Common myeloid progenitor, CD34-positive (primary cell): ENCODE measurements around the gene EVA1C.
"Not testable (repeated sequence)": the region's sequence is repeated elsewhere in the genome, so short reads cannot be mapped to it uniquely, and the experiment has no call there.

ENCODE experiments used
- CTCF ChIA-PET: fragments of 350-600 bp; sonication (Branson Sonifier 250); formaldehyde crosslinking; loops from one replicate; lab custom pipeline; 2021; ENCODE audit warnings: antibody characterized with exemption; lab: Charles Lee
- POLR2A ChIA-PET: fragments of 350-600 bp; sonication (Branson Sonifier 250); formaldehyde crosslinking; loops from one replicate; lab custom pipeline; 2021; ENCODE audit warnings: antibody characterized with exemption; lab: Charles Lee
- DNase-seq, 3 donors: peaks; one replicate each; pipeline versions ENCODE4 v3.0.0 to v3.0.0-alpha.2; 2013
- H3K27ac ChIP-seq, 2 experiments: 1 replicate in 1 of 2; 2 replicates in 1 of 2; pipeline ENCODE4 v1.7.0; 2013; ENCODE audit warnings: inconsistent platforms in 2 of 2, low read length in 2 of 2, mild to moderate bottlenecking in 2 of 2, low read depth in 1 of 2, moderate library complexity in 1 of 2; ENCODE audit not compliant: severe bottlenecking in 2 of 2, insufficient read depth in 1 of 2, poor library complexity in 1 of 2
- H3K27me3 ChIP-seq, 5 experiments: replicated peaks in 2 of 5; 1 replicate in 3 of 5; 2 replicates in 2 of 5; pipeline versions ENCODE4 v1.6.1 to v1.7.0; 2013; ENCODE audit warnings: low read length in 4 of 5, mild to moderate bottlenecking in 2 of 5, moderate library complexity in 2 of 5, inconsistent platforms in 1 of 5; ENCODE audit not compliant: insufficient read depth in 5 of 5, control insufficient read depth in 4 of 5
- H3K36me3 ChIP-seq, 4 experiments: 1 replicate in 2 of 4; 2 replicates in 2 of 4; pipeline versions ENCODE4 v1.6.1 to v1.7.0; 2013; ENCODE audit warnings: low read length in 3 of 4, control low read depth in 1 of 4, mild to moderate bottlenecking in 1 of 4; ENCODE audit not compliant: control insufficient read depth in 4 of 4, insufficient read depth in 4 of 4
- H3K4me1 ChIP-seq, 4 experiments: 1 replicate in 3 of 4; 2 replicates in 1 of 4; pipeline versions ENCODE4 v1.6.1 to v1.7.1; 2013; ENCODE audit warnings: low read length in 3 of 4, mild to moderate bottlenecking in 3 of 4, control low read depth in 1 of 4, inconsistent platforms in 1 of 4, moderate library complexity in 1 of 4; ENCODE audit not compliant: control insufficient read depth in 4 of 4, insufficient read depth in 4 of 4; ENCODE audit errors: control extremely low read depth in 1 of 4
- H3K4me3 ChIP-seq, 7 experiments: 1 replicate in 4 of 7; 2 replicates in 3 of 7; pipeline versions ENCODE4 v1.5.1 to v1.7.0; 2013; ENCODE audit warnings: mild to moderate bottlenecking in 7 of 7, low read length in 6 of 7, moderate library complexity in 6 of 7, inconsistent platforms in 2 of 7, low read depth in 2 of 7, control low read depth in 1 of 7; ENCODE audit not compliant: insufficient read depth in 4 of 7, control insufficient read depth in 1 of 7; ENCODE audit errors: extremely low read depth in 1 of 7
- H3K9me3 ChIP-seq, 5 experiments: 1 replicate in 4 of 5; 2 replicates in 1 of 5; pipeline versions ENCODE4 v1.6.1 to v1.7.1; 2013; ENCODE audit warnings: low read length in 4 of 5, mild to moderate bottlenecking in 2 of 5, inconsistent platforms in 1 of 5, low read depth in 1 of 5, moderate library complexity in 1 of 5; ENCODE audit not compliant: control insufficient read depth in 4 of 5, insufficient read depth in 2 of 5; ENCODE audit errors: control extremely low read depth in 1 of 5
- WGBS: methylation state at CpG from one replicate; pipeline ENCODE4 v1.1.5; 2013; ENCODE audit not compliant: insufficient coverage; 5-methylcytosine and 5-hydroxymethylcytosine counted together

Gene EVA1C

GRCh38 chr21:32368961-32369360 is 43.5 kb upstream of the EVA1C start:
- not testable (repeated sequence) for DNase-seq, H3K4me1 ChIP-seq, H3K4me3 ChIP-seq, H3K27ac ChIP-seq, H3K9me3 ChIP-seq, H3K27me3 ChIP-seq
- H3K36me3 ChIP-seq, result peaks cover 8 to 88% (median 61%) of the 10 kb centered on the region in 4 experiments
- POLR2A ChIA-PET, result interaction anchor here (0.6 kb wide), 1 partner anchor 32 kb away, joined by 3 read pairs; no protein-coding TSS in a partner anchor
- CTCF ChIA-PET, result interaction anchor here (1.0 kb wide), 1 partner anchor 10 kb away, joined by 3 read pairs; no protein-coding TSS in a partner anchor
- WGBS, result no CpG with 5 or more reads among the region's 1 CpG

GRCh38 chr21:32370998-32371766 is 41.3 kb upstream of the EVA1C start:
- Histone ChIP-seq H3K27me3 (no peaks in the 10 kb centered on the region), H3K4me1 (no peaks in the 10 kb centered on the region), H3K9me3 (no peaks in the 10 kb centered on the region), H3K27ac (no peak overlapping the region), H3K36me3 (peaks cover 5 to 85% (median 58%) of the 10 kb centered on the region in 4 experiments), H3K4me3 (no peak overlapping the region)
- CTCF ChIA-PET, result no interaction called here
- POLR2A ChIA-PET, result no interaction called here
- DNase-seq, result no peak
- 91% methylated on average over 4 of the region's 6 CpGs for WGBS

- Histone ChIP-seq H3K4me1 (no peaks in the 10 kb centered on the region), H3K36me3 (peaks cover 5 to 80% (median 55%) of the 10 kb centered on the region in 4 experiments), H3K4me3 (no peak overlapping the region), H3K27ac (no peak overlapping the region), H3K9me3 (no peaks in the 10 kb centered on the region), H3K27me3 (no peaks in the 10 kb centered on the region)
- no peak for DNase-seq
- POLR2A ChIA-PET, result no interaction called here
- CTCF ChIA-PET, result interaction anchor here (1.4 kb wide), 1 partner anchor 14 kb away, joined by 3 read pairs; no protein-coding TSS in a partner anchor
- WGBS, result 100% methylated on average over 4 of the region's 6 CpGs
Measured at GRCh38 chr21:32371913-32372314, 40.6 kb upstream of the EVA1C start.

DNA sequence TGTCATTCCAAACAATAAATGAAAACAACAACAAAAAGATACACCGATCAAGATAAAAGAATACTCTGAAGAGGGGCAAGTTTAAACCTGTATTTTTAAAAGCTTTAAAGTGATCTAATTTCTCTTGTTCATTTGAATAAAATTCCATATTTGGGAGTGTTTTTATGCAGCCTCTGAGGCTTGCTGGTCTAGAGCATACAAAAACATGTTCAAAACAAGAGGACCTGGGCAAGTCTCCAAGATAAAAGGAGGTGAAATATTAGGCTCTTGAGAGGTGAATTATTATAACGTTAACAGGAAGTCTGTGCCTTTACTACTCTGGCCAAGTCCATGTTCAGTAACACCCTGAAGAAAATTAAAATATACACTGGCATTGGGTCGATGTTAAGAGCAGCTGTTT is 39.8 kb upstream of the EVA1C start:
- ChIA-PET POLR2A (no interaction called here), CTCF (interaction anchor here (1.4 kb wide), 1 partner anchor 13 kb away, joined by 3 read pairs; no protein-coding TSS in a partner anchor)
- no peaks in the 10 kb centered on the region for H3K9me3 ChIP-seq
- H3K27ac ChIP-seq, result no peak overlapping the region
- DNase-seq, result no peak
- H3K4me3 ChIP-seq, result no peak overlapping the region
- H3K36me3 ChIP-seq, result peaks cover 3 to 80% (median 56%) of the 10 kb centered on the region in 4 experiments
- H3K27me3 ChIP-seq, result no peaks in the 10 kb centered on the region
- WGBS, result no CpG with 5 or more reads among the region's 3 CpGs
- no peaks in the 10 kb centered on the region for H3K4me1 ChIP-seq

DNA sequence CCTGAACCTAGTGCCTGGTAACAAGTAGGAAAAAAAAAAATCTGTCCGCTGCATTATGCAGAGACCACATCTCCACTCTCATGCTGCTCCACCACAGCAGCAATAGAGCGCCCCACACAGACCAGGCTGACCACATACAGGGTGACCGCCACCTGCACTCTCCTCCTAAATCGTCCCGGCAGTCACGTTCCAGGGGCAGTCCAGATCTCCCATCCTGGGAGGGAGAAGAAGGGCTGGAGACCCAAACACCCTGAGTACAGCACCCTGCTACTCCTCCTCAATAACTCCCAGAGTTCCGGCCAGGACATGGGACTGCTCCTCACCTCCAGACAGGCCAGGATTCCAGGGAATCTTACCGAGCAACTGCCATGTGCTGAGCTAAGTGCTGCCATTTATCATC is 35.0 kb upstream of the EVA1C start:
- DNase-seq, result no peak
- POLR2A ChIA-PET, result no interaction called here
- CTCF ChIA-PET, result no interaction called here
- H3K27me3 ChIP-seq, result no peaks in the 10 kb centered on the region
- no peaks in the 10 kb centered on the region for H3K4me1 ChIP-seq
- H3K4me3 ChIP-seq, result no peak overlapping the region
- no peaks in the 10 kb centered on the region for H3K9me3 ChIP-seq
- WGBS, result 97% methylated on average over 6 of the region's 8 CpGs
- H3K36me3 ChIP-seq, result peaks cover 8 to 79% (median 54%) of the 10 kb centered on the region in 4 experiments
- no peak overlapping the region for H3K27ac ChIP-seq

DNA sequence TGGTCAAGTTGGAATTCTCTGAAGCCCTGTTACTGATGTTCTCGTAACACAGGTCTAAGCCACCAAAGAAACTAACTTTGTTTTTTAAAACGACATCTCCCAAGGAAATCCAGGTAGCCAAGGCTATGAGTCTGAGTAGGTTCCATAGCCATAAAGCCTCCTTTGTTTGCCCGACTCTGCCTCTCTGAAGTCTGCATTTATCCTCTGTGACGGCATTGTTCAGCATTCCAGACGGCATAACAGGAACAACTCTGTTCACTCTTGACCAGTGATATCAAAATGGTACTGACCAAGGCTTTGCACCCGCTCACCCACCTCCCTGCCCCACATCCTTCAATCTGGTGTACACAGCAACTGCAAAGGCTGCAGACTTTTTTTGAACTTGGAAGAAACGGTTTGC is 34.5 kb upstream of the EVA1C start:
- no peak for DNase-seq
- no peaks in the 10 kb centered on the region for H3K4me1 ChIP-seq
- H3K9me3 ChIP-seq, result no peaks in the 10 kb centered on the region
- WGBS, result 82% methylated on average over 7 of the region's 7 CpGs
- peaks cover 12 to 79% (median 59%) of the 10 kb centered on the region in 4 experiments for H3K36me3 ChIP-seq
- no peak overlapping the region for H3K27ac ChIP-seq
- H3K27me3 ChIP-seq, result no peaks in the 10 kb centered on the region
- no peak overlapping the region for H3K4me3 ChIP-seq
- ChIA-PET CTCF (no interaction called here), POLR2A (no interaction called here)

- ChIA-PET POLR2A (no interaction called here), CTCF (interaction anchor here (1.4 kb wide), 1 partner anchor 11 kb away, joined by 3 read pairs; no protein-coding TSS in a partner anchor)
- H3K27me3 ChIP-seq, result no peaks in the 10 kb centered on the region
- WGBS, result 91% methylated on average over 5 of the region's 5 CpGs
- no peaks in the 10 kb centered on the region for H3K4me1 ChIP-seq
- no peaks in the 10 kb centered on the region for H3K9me3 ChIP-seq
- H3K27ac ChIP-seq, result no peak overlapping the region
- peaks cover 15 to 83% (median 65%) of the 10 kb centered on the region in 4 experiments for H3K36me3 ChIP-seq
- H3K4me3 ChIP-seq, result no peak overlapping the region
- no peak for DNase-seq
Measured at GRCh38 chr21:32378956-32379355, 33.5 kb upstream of the EVA1C start.
